ENCODE results near the gene NUBP1. TPM values are rescaled to one million over a fixed set of nuclear protein-coding genes. Genes with fewer than 3 reads are reported as not detected.
A peak's percentile ranks its signal among the peaks of the same experiment; 100 is the strongest.

NUBP1 gene
- total and polyA plus RNA-seq, 9 of the 15 experiments (the other 6 are each of a cell fraction or from before 2014, with no cell fraction given) = 17.2 to 55.1 (median 35.6) TPM

GRCh38 chr16:10731790-10732189 lies 11.9 kb upstream of the NUBP1 start:
- ATAC-seq = no peak
- H3K9ac ChIP-seq (ENCODE audit: insufficient read depth in 1 of 2, low read depth in 2 of 2, low read length in 2 of 2) = no peak overlapping the region
- POLR2A ChIA-PET = interaction anchor here (0.6 kb wide), 1 partner anchor 50 kb away, joined by 3 read pairs; no protein-coding TSS in a partner anchor
- in situ Hi-C loops (cut with MboI) = no loop called here
- H3K27me3 ChIP-seq (ENCODE audit: control insufficient read depth in 2 of 2, insufficient read depth in 2 of 2, low read length in 2 of 2) = peaks cover 9 to 20% of the 10 kb centered on the region in 2 experiments
- DNase-seq (ENCODE audit: extremely low read depth in 1 of 4, low spot score in 3 of 4) = no peak
- H3K9me3 ChIP-seq (replicated peaks; ENCODE audit: control insufficient read depth, insufficient read depth, low read depth, low read length) = no peaks in the 10 kb centered on the region
- intact Hi-C loops (cut with micrococcal nuclease) = loop anchor here (10.0 kb wide), 2 partner anchors 67 to 477 kb away; no protein-coding TSS in a partner anchor
- H2AFZ ChIP-seq (ENCODE audit: low read depth, low read length) = no peak overlapping the region
- BruUV-seq (replicated peaks) = no TSS peak
- H3K79me2 ChIP-seq (ENCODE audit: control insufficient read depth, insufficient read depth, low read length) = no peaks in the 10 kb centered on the region
- no peak overlapping the region for H3K27ac ChIP-seq (ENCODE audit: extremely low read depth, low read depth, low read length)
- H3K4me1 ChIP-seq (replicated peaks in 1 of 2; ENCODE audit: control insufficient read depth in 2 of 2, insufficient read depth in 2 of 2, low read length in 2 of 2) = no peaks in the 10 kb centered on the region
- no peak for TF ChIP-seq MEF2D (tag; conservative IDR thresholded peaks at IDR 0.05; ENCODE audit: low read depth)
- no peak for TF ChIP-seq SMARCA4 (IDR thresholded peaks at IDR 0.05)
- H3K4me2 ChIP-seq (ENCODE audit: insufficient read depth, low read length) = no peak overlapping the region
- no peaks in the 10 kb centered on the region for H3K36me3 ChIP-seq (ENCODE audit: control insufficient read depth, insufficient read depth, low read length)
- WGBS (ENCODE audit: insufficient coverage, low coverage, missing lambda C conversion rate) = 18% methylated on average over 6 of the region's 7 CpGs
- no peak overlapping the region for H3K4me3 ChIP-seq
- CTCF ChIA-PET (ENCODE audit: low intra/inter-chr PET ratio) = interaction anchor here (0.7 kb wide), 1 partner anchor 217 kb away, joined by 7 read pairs; no protein-coding TSS in a partner anchor
- FAIRE-seq = no peak
- no peaks in the 10 kb centered on the region for H4K20me1 ChIP-seq (replicated peaks; ENCODE audit: control insufficient read depth, insufficient read depth, low read length)
- no peaks in the 10 kb centered on the region for H3K9me1 ChIP-seq (ENCODE audit: control insufficient read depth, insufficient read depth, low read length)

GRCh38 chr16:10737068-10737625 lies 6.5 kb upstream of the NUBP1 start:
- Histone ChIP-seq H4K20me1 (replicated peaks; ENCODE audit: control insufficient read depth, insufficient read depth, low read length) (no peaks in the 10 kb centered on the region), H3K27ac (ENCODE audit: extremely low read depth, low read depth, low read length) (peak overlapping the region; percentile 79; the same call in 2 of the 3 replicates), H2AFZ (ENCODE audit: low read depth, low read length) (peak overlapping the region; percentile 95), H3K9me1 (ENCODE audit: control insufficient read depth, insufficient read depth, low read length) (no peaks in the 10 kb centered on the region), H3K36me3 (ENCODE audit: control insufficient read depth, insufficient read depth, low read length) (no peaks in the 10 kb centered on the region), H3K9me3 (replicated peaks; ENCODE audit: control insufficient read depth, insufficient read depth, low read depth, low read length) (no peaks in the 10 kb centered on the region), H3K4me1 (replicated peaks in 1 of 2; ENCODE audit: control insufficient read depth in 2 of 2, insufficient read depth in 2 of 2, low read length in 2 of 2) (peaks cover 17 to 26% of the 10 kb centered on the region in 2 experiments), H3K27me3 (ENCODE audit: control insufficient read depth in 2 of 2, insufficient read depth in 2 of 2, low read length in 2 of 2) (no peaks in the 10 kb centered on the region), H3K4me2 (ENCODE audit: insufficient read depth, low read length) (no peak overlapping the region), H3K4me3 (no peak overlapping the region), H3K79me2 (ENCODE audit: control insufficient read depth, insufficient read depth, low read length) (no peaks in the 10 kb centered on the region), H3K9ac (ENCODE audit: insufficient read depth in 1 of 2, low read depth in 2 of 2, low read length in 2 of 2) (no peak overlapping the region)
- peak; percentile 93 for FAIRE-seq
- no TSS peak for BruUV-seq (replicated peaks)
- intact Hi-C loops (cut with micrococcal nuclease) (loop anchor here (1.0 to 10.0 kb wide), 5 partner anchors 72 to 482 kb away; no protein-coding TSS in a partner anchor), in situ Hi-C loops (cut with MboI) (loop anchor here (5.0 kb wide), 1 partner anchor 225 kb away; no protein-coding TSS in a partner anchor)
- peak; percentile 67 to 81 (median 72) for DNase-seq (ENCODE audit: extremely low read depth in 1 of 4, low spot score in 3 of 4)
- peak; percentile 79 for ATAC-seq
- ChIA-PET POLR2A (interaction anchor here (0.6 to 1.6 kb wide), 4 partner anchors 15 to 759 kb away, joined by 3 read pairs; no protein-coding TSS in a partner anchor), CTCF (ENCODE audit: low intra/inter-chr PET ratio) (interaction anchor here (0.6 to 4.7 kb wide), 10 partner anchors 19 to 987 kb away, joined by 3 to 59 read pairs (median 4); no protein-coding TSS in a partner anchor)
- WGBS (ENCODE audit: insufficient coverage, low coverage, missing lambda C conversion rate) = 40% methylated on average over 12 of the region's 12 CpGs
- TF ChIP-seq NR1H2 (CRISPR knock-in tag; IDR thresholded peaks at IDR 0.05) (0 out of 2 replicates have a peak, but pooled peaks have one; percentile 61), MAFG (tag; conservative IDR thresholded peaks at IDR 0.05) (no peak), CTCF (IDR thresholded peaks at IDR 0.05 in 2 of 3, conservative IDR thresholded peaks at IDR 0.05 in 1 of 3; ENCODE audit: insufficient read depth in 2 of 3, low read depth in 1 of 3, low read length in 3 of 3) (peak; percentile 79 to 95 (median 85)), ESRRA (IDR thresholded peaks at IDR 0.05; ENCODE audit: borderline replicate concordance, low read depth) (no peak), JUND (IDR thresholded peaks at IDR 0.05; ENCODE audit: borderline replicate concordance, low read depth, low read length) (peak; percentile 29; the same call in 1 of the 2 replicates), JUND (tag; IDR thresholded peaks at IDR 0.05; ENCODE audit: borderline replicate concordance, low read depth, low read length) (no peak), IRF1 (CRISPR knock-in tag; IDR thresholded peaks at IDR 0.05; ENCODE audit: borderline replicate concordance) (no peak), CGGBP1 (CRISPR knock-in tag; IDR thresholded peaks at IDR 0.05) (no peak)

All from K562 (cell line).